Left lung (tissue), 10 donors: ENCODE results near the gene TPH2. TPM values are rescaled to one million over a fixed set of nuclear protein-coding genes. Genes with fewer than 3 reads are reported as not detected.

Experiments
- ATAC-seq: fragments of 200-7000 bp; cut with Tn5 transposase; one replicate; pipeline ENCODE4 v1.9.1; 2020; ENCODE audit warnings: moderate library complexity
- DNase-seq, 4 donors: peaks; one replicate each; pipeline ENCODE4 v3.0.0-alpha.2; 2013 to 2020
- H3K27ac ChIP-seq, 2 donors: fragments of 200-600 bp; sonication (generic) in 1 of 2; one replicate each; pipeline versions ENCODE4 v1.5.0 to v1.8.0; 2020 to 2021
- H3K27me3 ChIP-seq, 2 donors: fragments of 200-600 bp; sonication (generic) in 1 of 2; one replicate each; pipeline versions ENCODE4 v1.5.0 to v1.8.0; 2020 to 2021
- H3K36me3 ChIP-seq, 2 donors: fragments of 200-600 bp; sonication (generic) in 1 of 2; one replicate each; pipeline versions ENCODE4 v1.5.0 to v1.8.0; 2020 to 2021
- H3K4me1 ChIP-seq, 2 donors: fragments of 200-600 bp; one replicate each; pipeline ENCODE4 v1.8.0; 2021
- H3K4me3 ChIP-seq, 2 donors: fragments of 200-600 bp; sonication (generic) in 1 of 2; one replicate each; pipeline versions ENCODE4 v1.5.0 to v1.8.0; 2020 to 2021; ENCODE audit warnings: mild to moderate bottlenecking in 1 of 2
- H3K9me3 ChIP-seq, 2 donors: fragments of 200-600 bp; sonication (generic) in 1 of 2; one replicate each; pipeline versions ENCODE4 v1.5.0 to v1.8.0; 2020 to 2021
- intact Hi-C, 2 donors: fragments of 100-400 bp; cut with DNase I; formaldehyde crosslinking; loops; one replicate each; pipeline versions ENCODE4 v1.11.2 to v1.14.2; 2022
- polyA plus RNA-seq, 6 donors: library from polyadenylated mRNA; unstranded; fragments of 120-200 nt; gene quantifications; one replicate each; pipeline ENCODE4 v1.2.1, GENCODE V29; 2013; ENCODE audit not compliant: insufficient read length in 6 of 6
- total RNA-seq, 2 donors: library from RNA; stranded (reverse); fragmentation: NEBNext Ultra II Directional; extraction: Animal tissue kit (Norgen Biotek cat#: 25700); gene quantifications; one replicate each; pipeline ENCODE4 v1.2.1, GENCODE V29; 2021
- TF ChIP-seq, protein P1 (sequence below), 2 donors: fragments of 200-600 bp; sonication (generic) in 1 of 2; IDR thresholded peaks; one replicate each; pipeline versions ENCODE4 v1.5.0 to v1.8.0; 2021; ENCODE audit warnings: antibody characterized with exemption in 2 of 2
- donor health status: DM: no; HTN: yes; CAD: no.
- donor health status: DM: no; HTN: no; CAD: no.

The TPH2 gene
- total and polyA plus RNA-seq, 8 donors, result 0.10 to 0.52 (median 0.25) TPM; not detected in 1

DNA sequence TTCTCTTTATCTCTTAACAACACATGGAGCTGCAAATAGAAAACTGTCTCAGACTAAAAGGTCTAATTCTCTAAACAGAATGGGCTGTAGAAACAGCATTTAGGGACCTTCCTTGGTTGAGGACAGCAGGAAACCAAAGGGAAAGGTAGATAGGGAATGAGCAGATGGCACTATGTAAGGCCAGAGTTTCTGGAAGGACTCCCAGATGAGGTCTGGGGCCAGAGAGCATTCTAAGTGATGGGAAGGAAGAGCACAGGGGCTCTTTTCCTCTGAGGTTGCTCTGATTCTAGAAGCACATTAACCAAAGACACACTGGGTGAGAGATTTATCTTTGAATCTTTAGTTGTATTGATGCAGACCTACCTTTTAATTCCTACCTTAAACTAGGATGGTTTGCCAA, 79.4 kb downstream of the TPH2 start:
- TF ChIP-seq, protein P1, sequence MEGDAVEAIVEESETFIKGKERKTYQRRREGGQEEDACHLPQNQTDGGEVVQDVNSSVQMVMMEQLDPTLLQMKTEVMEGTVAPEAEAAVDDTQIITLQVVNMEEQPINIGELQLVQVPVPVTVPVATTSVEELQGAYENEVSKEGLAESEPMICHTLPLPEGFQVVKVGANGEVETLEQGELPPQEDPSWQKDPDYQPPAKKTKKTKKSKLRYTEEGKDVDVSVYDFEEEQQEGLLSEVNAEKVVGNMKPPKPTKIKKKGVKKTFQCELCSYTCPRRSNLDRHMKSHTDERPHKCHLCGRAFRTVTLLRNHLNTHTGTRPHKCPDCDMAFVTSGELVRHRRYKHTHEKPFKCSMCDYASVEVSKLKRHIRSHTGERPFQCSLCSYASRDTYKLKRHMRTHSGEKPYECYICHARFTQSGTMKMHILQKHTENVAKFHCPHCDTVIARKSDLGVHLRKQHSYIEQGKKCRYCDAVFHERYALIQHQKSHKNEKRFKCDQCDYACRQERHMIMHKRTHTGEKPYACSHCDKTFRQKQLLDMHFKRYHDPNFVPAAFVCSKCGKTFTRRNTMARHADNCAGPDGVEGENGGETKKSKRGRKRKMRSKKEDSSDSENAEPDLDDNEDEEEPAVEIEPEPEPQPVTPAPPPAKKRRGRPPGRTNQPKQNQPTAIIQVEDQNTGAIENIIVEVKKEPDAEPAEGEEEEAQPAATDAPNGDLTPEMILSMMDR (IDR thresholded peaks at IDR 0.05), result no peak
- intact Hi-C loops, result no loop called here
- Histone ChIP-seq H3K9me3 (no peaks in the 10 kb centered on the region), H3K27ac (no peak overlapping the region), H3K4me3 (no peak overlapping the region), H3K27me3 (no peaks in the 10 kb centered on the region), H3K36me3 (no peaks in the 10 kb centered on the region), H3K4me1 (no peaks in the 10 kb centered on the region)
- no peak for DNase-seq
- ATAC-seq, result no peak

DNA sequence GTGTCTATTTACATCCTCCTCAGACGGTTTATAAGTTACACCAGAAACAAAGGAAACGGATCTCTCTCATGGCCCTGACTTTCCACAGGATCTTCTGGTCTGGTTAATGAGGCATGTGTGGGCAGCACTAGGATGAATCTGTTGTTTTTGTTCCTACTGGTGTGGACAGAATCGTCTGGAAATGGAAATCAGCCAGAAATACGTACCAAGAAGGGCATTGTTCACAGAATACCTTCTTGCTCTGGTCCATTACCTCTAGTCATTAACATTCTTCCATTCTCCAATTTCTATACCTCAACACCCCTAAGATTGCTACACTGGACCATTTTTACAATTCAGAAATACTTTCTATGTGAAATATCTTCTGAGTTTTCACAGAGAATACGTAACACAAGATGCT, 86.0 kb downstream of the TPH2 start:
- TF ChIP-seq, protein P1 (IDR thresholded peaks at IDR 0.05), result no peak
- Histone ChIP-seq H3K9me3 (no peaks in the 10 kb centered on the region), H3K27me3 (no peaks in the 10 kb centered on the region), H3K27ac (no peak overlapping the region), H3K36me3 (no peaks in the 10 kb centered on the region), H3K4me1 (no peaks in the 10 kb centered on the region), H3K4me3 (no peak overlapping the region)
- intact Hi-C loops, result no loop called here
- ATAC-seq (no peak), DNase-seq (no peak)

DNA sequence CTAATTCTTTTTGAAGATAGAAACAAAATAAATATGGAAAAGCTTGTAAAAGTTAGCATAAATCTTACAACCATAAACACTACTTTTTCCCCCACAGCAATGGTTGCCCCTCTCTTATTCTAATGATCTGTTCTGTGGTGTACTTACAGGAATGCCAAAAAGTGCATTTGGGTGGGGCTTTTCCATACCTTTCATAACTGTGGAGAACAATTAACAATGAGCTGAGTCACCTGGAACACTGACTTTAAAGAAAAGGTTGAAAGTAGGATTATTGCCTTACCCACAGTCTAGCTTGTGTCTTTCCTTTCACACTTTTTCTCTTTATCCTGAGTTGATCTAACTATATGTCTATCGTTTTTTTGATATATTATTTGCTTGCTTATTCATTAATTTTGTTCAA, 86.9 kb downstream of the TPH2 start:
- no peak for ATAC-seq
- Histone ChIP-seq H3K4me1 (no peaks in the 10 kb centered on the region), H3K27ac (no peak overlapping the region), H3K27me3 (no peaks in the 10 kb centered on the region), H3K9me3 (no peaks in the 10 kb centered on the region), H3K4me3 (no peak overlapping the region), H3K36me3 (no peaks in the 10 kb centered on the region)
- intact Hi-C loops, result no loop called here
- TF ChIP-seq, protein P1 (IDR thresholded peaks at IDR 0.05), result no peak
- no peak for DNase-seq

DNA sequence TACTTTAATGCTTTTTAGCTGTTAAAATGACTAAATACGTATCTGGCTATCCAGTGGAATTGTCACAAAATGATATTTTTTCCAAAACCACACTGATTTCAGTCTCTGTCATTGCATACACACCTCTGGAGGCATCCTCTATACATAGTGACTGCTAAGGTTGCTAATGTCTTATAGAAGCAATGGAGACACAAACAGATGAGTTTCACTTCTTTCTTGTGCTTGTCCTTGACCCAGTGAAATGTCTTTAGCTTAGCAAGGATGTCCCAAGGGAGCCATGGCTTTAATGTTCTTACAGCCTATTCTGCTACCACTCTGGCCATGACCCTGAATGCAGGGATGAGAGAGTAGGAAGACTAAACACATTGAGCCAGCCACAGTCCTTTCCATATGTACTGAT, 90.3 kb downstream of the TPH2 start:
- Histone ChIP-seq H3K27ac (no peak overlapping the region), H3K27me3 (no peaks in the 10 kb centered on the region), H3K36me3 (no peaks in the 10 kb centered on the region), H3K4me3 (no peak overlapping the region), H3K4me1 (no peaks in the 10 kb centered on the region), H3K9me3 (no peaks in the 10 kb centered on the region)
- ATAC-seq (no peak), DNase-seq (no peak)
- TF ChIP-seq, protein P1 (IDR thresholded peaks at IDR 0.05), result no peak
- intact Hi-C loops, result no loop called here

GRCh38 chr12:72030277-72030676, 91.6 kb downstream of the TPH2 start:
- DNase-seq (no peak), ATAC-seq (no peak)
- TF ChIP-seq, protein P1 (IDR thresholded peaks at IDR 0.05), result no peak
- no peaks in the 10 kb centered on the region for H3K4me1 ChIP-seq
- H3K36me3 ChIP-seq, result no peaks in the 10 kb centered on the region
- no peak overlapping the region for H3K4me3 ChIP-seq
- intact Hi-C loops, result no loop called here
- no peaks in the 10 kb centered on the region for H3K27me3 ChIP-seq
- no peak overlapping the region for H3K27ac ChIP-seq
- H3K9me3 ChIP-seq, result no peaks in the 10 kb centered on the region
